MM.1S (cell line): ENCODE measurements around the gene PCDH9.

ENCODE experiments used
- DNase-seq: peaks from one replicate; pipeline ENCODE4 v3.0.0-alpha.2; 2015
- H2AFZ ChIP-seq: fragments of 300-600 bp; sonication (generic); 2 replicates; pipeline ENCODE4 v1.6.0; 2016; ENCODE audit warnings: antibody characterized with exemption, low read length
- H3F3A ChIP-seq: fragments of 300-600 bp; sonication (generic); 2 replicates; pipeline ENCODE4 v1.6.1; 2016; ENCODE audit warnings: mild to moderate bottlenecking, antibody characterized with exemption, low read length, moderate library complexity, mixed read lengths; ENCODE audit not compliant: insufficient read depth
- H3K27ac ChIP-seq: fragments of 300-600 bp; sonication (generic); 2 replicates; pipeline ENCODE4 v1.5.1; 2016; ENCODE audit warnings: mild to moderate bottlenecking, low read length
- H3K27me3 ChIP-seq: fragments of 300-600 bp; sonication (generic); replicated peaks from 2 replicates; pipeline ENCODE4 v1.6.0; 2016; ENCODE audit warnings: low read length; ENCODE audit not compliant: insufficient read depth
- H3K36me3 ChIP-seq: fragments of 300-600 bp; sonication (generic); replicated peaks from 2 replicates; pipeline ENCODE4 v1.6.1; 2016; ENCODE audit warnings: mild to moderate bottlenecking, low read length, mixed read lengths; ENCODE audit not compliant: insufficient read depth
- H3K4me1 ChIP-seq: fragments of 300-600 bp; sonication (generic); 2 replicates; pipeline ENCODE4 v1.6.1; 2016; ENCODE audit warnings: low read length, mixed read lengths
- H3K4me2 ChIP-seq: fragments of 300-600 bp; sonication (generic); 2 replicates; pipeline ENCODE4 v1.6.0; 2016; ENCODE audit warnings: low read depth, low read length
- H3K4me3 ChIP-seq: fragments of 300-600 bp; sonication (generic); 2 replicates; pipeline ENCODE4 v1.5.1; 2016; ENCODE audit warnings: low read length, mixed read lengths
- H3K79me2 ChIP-seq: fragments of 300-600 bp; sonication (generic); 2 replicates; pipeline ENCODE4 v1.6.1; 2016; ENCODE audit warnings: mixed run types, low read length, mixed read lengths
- H3K9ac ChIP-seq: fragments of 300-600 bp; sonication (generic); 2 replicates; pipeline ENCODE4 v1.6.1; 2016; ENCODE audit warnings: low read length, mixed read lengths
- H3K9me2 ChIP-seq: fragments of 300-600 bp; sonication (generic); replicated peaks from 2 replicates; pipeline ENCODE4 v1.6.1; 2016; ENCODE audit warnings: mild to moderate bottlenecking, low read length, mixed read lengths; ENCODE audit not compliant: insufficient read depth
- H3K9me3 ChIP-seq: fragments of 300-600 bp; sonication (generic); replicated peaks from 2 replicates; pipeline ENCODE4 v1.6.1; 2016; ENCODE audit warnings: mild to moderate bottlenecking, low read length, mixed read lengths; ENCODE audit not compliant: insufficient read depth
- H4K20me1 ChIP-seq: fragments of 300-600 bp; sonication (generic); 2 replicates; pipeline ENCODE4 v1.6.1; 2016; ENCODE audit warnings: mild to moderate bottlenecking, low read length, moderate library complexity, mixed read lengths; ENCODE audit not compliant: insufficient read depth
- EZH2 ChIP-seq: fragments of 300-600 bp; sonication (generic); optimal IDR thresholded peaks from 2 replicates; pipeline ENCODE3; 2017; ENCODE audit warnings: low read depth, mild to moderate bottlenecking, antibody characterized with exemption, low read length, mixed read lengths
- EZH2phosphoT487 ChIP-seq: fragments of 300-600 bp; sonication (generic); IDR thresholded peaks from 2 replicates; pipeline ENCODE4 v1.6.1; 2018; ENCODE audit warnings: antibody characterized with exemption, low read length
- TF ChIP-seq, protein P1 (sequence below): fragments of 300-600 bp; sonication (generic); IDR thresholded peaks from 2 replicates; pipeline ENCODE4 v1.5.1; 2016; ENCODE audit warnings: antibody characterized with exemption, low read length, mixed read lengths

Gene PCDH9

DNA sequence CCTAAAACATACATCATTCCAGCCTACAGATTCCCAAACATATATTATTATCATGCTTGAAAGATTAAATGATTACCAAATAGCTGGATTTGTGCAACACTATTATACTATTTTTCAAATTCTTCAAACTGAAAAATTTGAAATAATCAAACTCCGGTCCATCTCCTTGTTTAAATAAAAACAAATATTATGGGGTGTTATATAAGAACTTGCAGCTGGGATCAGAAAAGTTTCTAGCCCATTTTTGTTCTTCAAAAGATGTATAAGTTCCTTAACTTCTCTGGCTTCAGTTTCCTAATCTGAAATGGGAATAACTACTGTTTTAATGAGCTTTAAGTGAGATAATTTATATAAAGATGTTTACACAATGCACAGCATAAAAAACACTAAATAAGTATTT is 422.9 kb downstream of the PCDH9 start:
- no peak for DNase-seq
- Histone ChIP-seq H3K79me2 (no peaks in the 10 kb centered on the region), H3F3A (no peaks in the 10 kb centered on the region), H2AFZ (no peak overlapping the region), H3K9me2 (no peaks in the 10 kb centered on the region), H3K9ac (no peak overlapping the region), H3K4me1 (no peaks in the 10 kb centered on the region), H3K4me2 (no peak overlapping the region), H3K9me3 (no peaks in the 10 kb centered on the region), H3K4me3 (no peak overlapping the region), H4K20me1 (no peaks in the 10 kb centered on the region), H3K36me3 (no peaks in the 10 kb centered on the region), H3K27me3 (no peaks in the 10 kb centered on the region), H3K27ac (no peak overlapping the region)
- TF ChIP-seq EZH2, result no peak
- TF ChIP-seq, protein P1, sequence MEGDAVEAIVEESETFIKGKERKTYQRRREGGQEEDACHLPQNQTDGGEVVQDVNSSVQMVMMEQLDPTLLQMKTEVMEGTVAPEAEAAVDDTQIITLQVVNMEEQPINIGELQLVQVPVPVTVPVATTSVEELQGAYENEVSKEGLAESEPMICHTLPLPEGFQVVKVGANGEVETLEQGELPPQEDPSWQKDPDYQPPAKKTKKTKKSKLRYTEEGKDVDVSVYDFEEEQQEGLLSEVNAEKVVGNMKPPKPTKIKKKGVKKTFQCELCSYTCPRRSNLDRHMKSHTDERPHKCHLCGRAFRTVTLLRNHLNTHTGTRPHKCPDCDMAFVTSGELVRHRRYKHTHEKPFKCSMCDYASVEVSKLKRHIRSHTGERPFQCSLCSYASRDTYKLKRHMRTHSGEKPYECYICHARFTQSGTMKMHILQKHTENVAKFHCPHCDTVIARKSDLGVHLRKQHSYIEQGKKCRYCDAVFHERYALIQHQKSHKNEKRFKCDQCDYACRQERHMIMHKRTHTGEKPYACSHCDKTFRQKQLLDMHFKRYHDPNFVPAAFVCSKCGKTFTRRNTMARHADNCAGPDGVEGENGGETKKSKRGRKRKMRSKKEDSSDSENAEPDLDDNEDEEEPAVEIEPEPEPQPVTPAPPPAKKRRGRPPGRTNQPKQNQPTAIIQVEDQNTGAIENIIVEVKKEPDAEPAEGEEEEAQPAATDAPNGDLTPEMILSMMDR, result no peak
- no peak for TF ChIP-seq EZH2phosphoT487

DNA sequence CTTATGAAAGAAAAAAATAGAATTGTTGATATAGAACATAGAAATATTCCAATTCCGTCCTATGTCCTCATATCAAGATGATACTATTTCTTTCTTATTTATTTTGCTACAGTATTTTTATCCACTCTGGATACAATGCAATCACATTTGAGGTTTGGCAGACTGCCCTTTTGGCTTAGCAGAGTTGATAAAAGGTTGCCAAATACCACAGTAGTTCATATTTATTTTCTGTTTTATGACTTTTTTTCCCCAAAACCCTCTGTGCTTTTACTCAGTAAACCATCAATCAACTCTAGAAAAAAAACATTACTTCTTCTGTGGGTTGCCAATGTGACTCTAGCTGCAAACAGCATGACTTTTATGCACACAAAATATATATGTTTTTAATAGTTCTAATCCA is 424.5 kb downstream of the PCDH9 start:
- Histone ChIP-seq H3K4me1 (no peaks in the 10 kb centered on the region), H3F3A (no peaks in the 10 kb centered on the region), H2AFZ (no peak overlapping the region), H3K27me3 (no peaks in the 10 kb centered on the region), H3K9ac (no peak overlapping the region), H3K9me3 (no peaks in the 10 kb centered on the region), H3K36me3 (no peaks in the 10 kb centered on the region), H3K79me2 (no peaks in the 10 kb centered on the region), H3K4me2 (no peak overlapping the region), H3K4me3 (no peak overlapping the region), H4K20me1 (no peaks in the 10 kb centered on the region), H3K9me2 (no peaks in the 10 kb centered on the region), H3K27ac (no peak overlapping the region)
- TF ChIP-seq EZH2phosphoT487 (no peak), EZH2 (no peak)
- TF ChIP-seq, protein P1, result no peak
- DNase-seq, result no peak

DNA sequence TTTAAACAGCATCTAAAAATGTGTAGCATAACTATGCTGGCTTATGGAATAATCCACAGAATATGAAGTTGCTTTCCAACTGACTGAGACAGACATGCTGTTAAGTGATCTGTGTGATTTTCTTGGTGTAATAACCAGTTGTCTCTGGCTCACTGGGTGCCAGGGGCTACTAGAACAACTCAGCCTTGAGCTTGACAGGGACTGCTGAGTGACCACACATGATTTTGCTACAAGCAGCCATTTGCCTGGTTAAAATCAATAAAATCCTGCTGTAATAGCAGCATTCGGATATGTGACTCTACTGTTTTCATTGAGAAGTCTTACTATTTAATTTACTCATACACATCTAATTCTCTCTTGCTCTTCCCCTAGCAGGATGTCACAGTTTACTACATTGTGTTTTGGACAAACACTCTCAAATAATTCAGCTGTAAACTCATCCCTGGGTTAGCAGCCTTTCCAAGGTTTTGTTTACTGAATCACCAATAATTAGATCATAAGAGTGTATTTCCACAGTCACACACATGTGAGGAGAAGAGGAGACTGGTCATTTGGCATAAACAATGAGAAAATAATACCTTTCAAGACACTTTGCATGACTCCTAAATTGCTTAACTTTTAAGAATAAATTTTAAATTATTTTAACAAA is 426.2 kb downstream of the PCDH9 start:
- Histone ChIP-seq H3F3A (no peaks in the 10 kb centered on the region), H3K9me2 (no peaks in the 10 kb centered on the region), H3K4me2 (no peak overlapping the region), H3K9ac (no peak overlapping the region), H3K4me1 (no peaks in the 10 kb centered on the region), H3K36me3 (no peaks in the 10 kb centered on the region), H2AFZ (no peak overlapping the region), H3K27me3 (no peaks in the 10 kb centered on the region), H3K4me3 (no peak overlapping the region), H3K79me2 (no peaks in the 10 kb centered on the region), H3K9me3 (no peaks in the 10 kb centered on the region), H4K20me1 (no peaks in the 10 kb centered on the region), H3K27ac (no peak overlapping the region)
- TF ChIP-seq EZH2phosphoT487 (no peak), EZH2 (no peak)
- DNase-seq, result no peak
